AG10803 (cell line): ENCODE measurements around the gene CFAP57.

Experiments
- DNase-seq: peaks from one replicate; pipeline ENCODE4 v3.0.0; 2010; ENCODE audit warnings: low read depth
- H3K4me3 ChIP-seq: 2 replicates; pipeline ENCODE4 v1.5.1; 2011; ENCODE audit warnings: mild to moderate bottlenecking, low read length, control low read depth
- CTCF ChIP-seq: conservative IDR thresholded peaks from 2 replicates; pipeline ENCODE4 v1.5.1; 2011; ENCODE audit warnings: mild to moderate bottlenecking, low read length, control low read depth, inconsistent platforms

The CFAP57 gene

GRCh38 chr1:43239484-43239883, 67.4 kb downstream of the CFAP57 start:
- DNase-seq = no peak
- no peak overlapping the region for H3K4me3 ChIP-seq
- no peak for TF ChIP-seq CTCF

- H3K4me3 ChIP-seq = no peak overlapping the region
- DNase-seq = peak; percentile 35
- no peak for TF ChIP-seq CTCF
These were observed 69.3 kb downstream of the CFAP57 start for GRCh38 chr1:43241413-43241836.

GRCh38 chr1:43243299-43243698, 71.2 kb downstream of the CFAP57 start:
- DNase-seq = no peak
- H3K4me3 ChIP-seq = no peak overlapping the region
- TF ChIP-seq CTCF = no peak

GRCh38 chr1:43246466-43247213, 74.5 kb downstream of the CFAP57 start:
- no peak for TF ChIP-seq CTCF
- no peak overlapping the region for H3K4me3 ChIP-seq
- no peak for DNase-seq

- DNase-seq = no peak
- TF ChIP-seq CTCF = no peak
- H3K4me3 ChIP-seq = no peak overlapping the region
These were observed 75.3 kb downstream of the CFAP57 start for GRCh38 chr1:43247256-43247921.

- no peak overlapping the region for H3K4me3 ChIP-seq
- TF ChIP-seq CTCF = no peak
- no peak for DNase-seq
These were observed 78.2 kb downstream of the CFAP57 start for GRCh38 chr1:43250351-43250761.

GRCh38 chr1:43251024-43251423, 78.9 kb downstream of the CFAP57 start:
- no peak for TF ChIP-seq CTCF
- no peak overlapping the region for H3K4me3 ChIP-seq
- DNase-seq = no peak
